Measurements from ENCODE around the gene CERKL.

Gene CERKL

GRCh38 chr2:181626671-181627070 lies 30.2 kb downstream of the CERKL start:
- no peak for DNase-seq

- DNase-seq: no peak
These were observed 33.7 kb downstream of the CERKL start for GRCh38 chr2:181623159-181623558.

- no peak for DNase-seq
These were observed 35.0 kb downstream of the CERKL start for GRCh38 chr2:181621779-181622490.

- no peak for DNase-seq
These were observed 37.4 kb downstream of the CERKL start for GRCh38 chr2:181619516-181619915.

- no peak for DNase-seq
These were observed 40.2 kb downstream of the CERKL start for GRCh38 chr2:181616715-181617114.

- DNase-seq: no peak
These were observed 41.8 kb downstream of the CERKL start for GRCh38 chr2:181614874-181615638.

GRCh38 chr2:181613241-181613640 lies 43.7 kb downstream of the CERKL start:
- DNase-seq: no peak

GRCh38 chr2:181607629-181608590 lies 49.0 kb downstream of the CERKL start:
- DNase-seq: peak in 1 of 2 donors; percentile 24

GRCh38 chr2:181605889-181606837 lies 50.7 kb downstream of the CERKL start:
- no peak for DNase-seq

GRCh38 chr2:181602017-181602416 lies 54.9 kb downstream of the CERKL start:
- DNase-seq: no peak

GRCh38 chr2:181596556-181596955 lies 60.3 kb downstream of the CERKL start:
- DNase-seq: no peak

- DNase-seq: no peak
These were observed 62.6 kb downstream of the CERKL start for GRCh38 chr2:181594322-181594721.

- DNase-seq: no peak
These were observed 67.1 kb downstream of the CERKL start for GRCh38 chr2:181589779-181590178.

- DNase-seq: no peak
These were observed 68.4 kb downstream of the CERKL start for GRCh38 chr2:181588546-181588945.

- DNase-seq: no peak
These were observed 70.3 kb downstream of the CERKL start for GRCh38 chr2:181586569-181587081.

GRCh38 chr2:181585732-181586131 lies 71.2 kb downstream of the CERKL start:
- no peak for DNase-seq

- no peak for DNase-seq
These were observed 75.4 kb downstream of the CERKL start for GRCh38 chr2:181581534-181581933.

GRCh38 chr2:181578829-181579228 lies 78.1 kb downstream of the CERKL start:
- DNase-seq: no peak

GRCh38 chr2:181576431-181576830 lies 80.5 kb downstream of the CERKL start:
- DNase-seq: no peak

- no peak for DNase-seq
These were observed 81.3 kb downstream of the CERKL start for GRCh38 chr2:181575650-181576025.

GRCh38 chr2:181575024-181575649 lies 81.8 kb downstream of the CERKL start:
- DNase-seq: no peak

All from bone marrow (tissue), 2 donors.